Activated gamma-delta T cell (primary cell): ENCODE data around the gene PGBD2.
"Not testable (repeated sequence)": the region's sequence is repeated elsewhere in the genome, so short reads cannot be mapped to it uniquely, and the experiment has no call there.

ENCODE experiments used
- DNase-seq: peaks from one replicate; lab custom pipeline; 2025; lab: John Stamatoyannopoulos, UW

The PGBD2 gene

GRCh38 chr1:248926401-248927182, 20.6 kb downstream of the PGBD2 start:
- DNase-seq: no peak

DNA sequence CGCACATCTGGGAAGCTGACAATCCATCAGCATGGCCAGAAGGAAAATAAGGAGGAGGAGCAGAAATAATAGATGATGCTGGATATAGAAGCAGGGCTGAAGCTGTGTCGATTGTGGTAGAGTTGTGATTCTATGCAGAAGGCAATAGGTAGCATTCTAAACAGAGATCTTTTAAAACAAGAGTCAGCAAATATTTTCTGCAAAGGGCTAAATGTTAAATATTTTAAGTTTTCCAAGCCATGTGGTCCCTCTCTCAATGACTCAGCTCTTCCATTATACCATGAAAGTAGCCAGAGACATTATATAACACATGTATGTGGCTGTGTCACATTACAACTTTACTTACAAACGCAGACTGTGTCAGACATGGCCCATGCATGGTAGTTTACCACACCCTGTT, 21.2 kb downstream of the PGBD2 start:
- not testable (repeated sequence) for DNase-seq

- not testable (repeated sequence) for DNase-seq
Observed at GRCh38 chr1:248928122-248928521, 22.1 kb downstream of the PGBD2 start.

DNA sequence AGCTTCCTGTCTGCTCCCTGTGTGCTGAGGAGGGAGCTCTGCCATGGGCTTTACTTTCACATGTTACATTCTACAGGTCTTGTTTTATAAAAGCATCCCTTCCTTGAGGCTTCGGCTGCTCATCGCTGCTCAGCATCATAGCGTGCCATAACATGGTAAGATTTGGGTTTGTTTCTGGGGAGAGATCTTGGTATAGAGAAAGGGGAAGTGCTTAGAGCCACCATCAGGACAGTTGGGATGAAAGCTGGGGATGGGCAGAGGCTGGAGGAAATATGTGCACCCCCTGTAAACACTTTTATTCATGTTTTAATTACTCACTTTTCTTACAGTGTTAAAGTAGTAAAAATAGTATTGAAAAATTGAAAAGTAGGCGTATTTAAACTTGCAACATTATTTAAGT, 24.0 kb downstream of the PGBD2 start:
- DNase-seq: not testable (repeated sequence)

- DNase-seq: not testable (repeated sequence)
Observed at GRCh38 chr1:248938173-248938809, 32.3 kb downstream of the PGBD2 start.

- DNase-seq: not testable (repeated sequence)
Observed at GRCh38 chr1:248944134-248944999, 38.3 kb downstream of the PGBD2 start.

GRCh38 chr1:248945000-248945423, 39.0 kb downstream of the PGBD2 start:
- DNase-seq: not testable (repeated sequence)

DNA sequence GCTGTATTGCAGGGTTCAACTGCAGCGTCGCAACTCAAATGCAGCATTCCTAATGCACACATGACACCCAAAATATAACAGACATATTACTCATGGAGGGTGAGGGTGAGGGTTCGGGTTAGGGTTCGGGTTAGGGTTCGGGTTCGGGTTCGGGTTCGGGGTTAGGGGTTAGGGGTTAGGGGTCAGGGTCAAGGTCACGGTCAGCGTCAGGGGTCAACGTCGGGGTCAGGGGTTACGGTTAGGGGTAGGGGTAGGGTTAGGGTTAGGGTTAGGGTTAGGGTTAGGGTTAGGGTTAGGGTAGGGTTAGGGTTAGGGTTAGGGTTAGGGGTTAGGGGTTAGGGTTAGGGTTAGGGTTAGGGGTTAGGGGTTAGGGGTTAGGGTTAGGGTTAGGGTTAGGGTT, 39.4 kb downstream of the PGBD2 start:
- DNase-seq: not testable (repeated sequence)

DNA sequence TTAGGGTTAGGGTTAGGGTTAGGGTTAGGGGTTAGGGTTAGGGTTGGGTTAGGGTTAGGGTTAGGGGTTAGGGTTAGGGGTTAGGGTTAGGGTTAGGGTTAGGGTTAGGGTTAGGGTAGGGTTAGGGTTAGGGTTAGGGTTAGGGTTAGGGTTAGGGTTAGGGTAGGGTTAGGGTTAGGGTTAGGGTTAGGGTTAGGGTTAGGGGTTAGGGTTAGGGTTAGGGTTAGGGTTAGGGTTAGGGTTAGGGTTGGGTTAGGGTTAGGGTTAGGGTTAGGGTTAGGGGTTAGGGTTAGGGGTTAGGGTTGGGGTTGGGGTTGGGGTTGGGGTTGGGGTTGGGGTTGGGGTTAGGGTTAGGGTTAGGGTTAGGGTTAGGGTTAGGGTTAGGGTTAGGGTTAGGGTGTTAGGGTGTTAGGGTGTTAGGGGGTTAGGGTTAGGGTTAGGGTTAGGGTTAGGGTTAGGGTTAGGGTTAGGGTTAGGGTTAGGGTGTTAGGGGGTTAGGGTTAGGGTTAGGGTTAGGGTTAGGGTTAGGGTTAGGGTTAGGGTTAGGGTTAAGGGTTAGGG, 39.9 kb downstream of the PGBD2 start:
- DNase-seq: not testable (repeated sequence)
